Osteocyte (in vitro differentiated cells): ENCODE data around the gene RTN4IP1. TPM values are rescaled to one million over a fixed set of nuclear protein-coding genes. Genes with fewer than 3 reads are reported as not detected.
A peak's percentile ranks its signal among the peaks of the same experiment; 100 is the strongest.

Experiments
- DNase-seq: peaks from one replicate; pipeline ENCODE4 v3.0.0; 2021; ENCODE audit warnings: mixed read lengths; ENCODE audit not compliant: unreplicated experiment; ENCODE audit errors: extremely low spot score
- H3K27ac Mint-ChIP-seq: one replicate; pipeline ENCODE4 v1.8.0; 2021; ENCODE audit warnings: mild to moderate bottlenecking, mixed read lengths; ENCODE audit not compliant: unreplicated experiment
- H3K27me3 Mint-ChIP-seq: one replicate; pipeline ENCODE4 v1.8.0; 2021; ENCODE audit warnings: mixed read lengths; ENCODE audit not compliant: unreplicated experiment
- H3K36me3 Mint-ChIP-seq: one replicate; pipeline ENCODE4 v1.8.0; 2021; ENCODE audit warnings: mixed read lengths; ENCODE audit not compliant: unreplicated experiment
- H3K4me1 Mint-ChIP-seq: one replicate; pipeline ENCODE4 v1.8.0; 2021; ENCODE audit warnings: mixed read lengths; ENCODE audit not compliant: unreplicated experiment
- H3K4me3 Mint-ChIP-seq: one replicate; pipeline ENCODE4 v1.8.0; 2021; ENCODE audit warnings: mild to moderate bottlenecking, moderate library complexity, mixed read lengths; ENCODE audit not compliant: unreplicated experiment
- H3K9me3 Mint-ChIP-seq: one replicate; pipeline ENCODE4 v1.8.0; 2021; ENCODE audit warnings: mixed read lengths; ENCODE audit not compliant: unreplicated experiment
- total RNA-seq: library from RNA; stranded (reverse); gene quantifications from 2 replicates; pipeline ENCODE4 v1.2.1, GENCODE V29; 2021
- TF ChIP-seq, protein P1 (sequence below): fragments of 200-600 bp; sonication (generic); IDR thresholded peaks from 2 replicates; pipeline ENCODE4 v1.5.0; 2021; ENCODE audit warnings: antibody characterized with exemption, mild to moderate bottlenecking, moderate library complexity

The RTN4IP1 gene
- total RNA-seq, 1 donor from 2014 or later = 5.0 TPM

DNA sequence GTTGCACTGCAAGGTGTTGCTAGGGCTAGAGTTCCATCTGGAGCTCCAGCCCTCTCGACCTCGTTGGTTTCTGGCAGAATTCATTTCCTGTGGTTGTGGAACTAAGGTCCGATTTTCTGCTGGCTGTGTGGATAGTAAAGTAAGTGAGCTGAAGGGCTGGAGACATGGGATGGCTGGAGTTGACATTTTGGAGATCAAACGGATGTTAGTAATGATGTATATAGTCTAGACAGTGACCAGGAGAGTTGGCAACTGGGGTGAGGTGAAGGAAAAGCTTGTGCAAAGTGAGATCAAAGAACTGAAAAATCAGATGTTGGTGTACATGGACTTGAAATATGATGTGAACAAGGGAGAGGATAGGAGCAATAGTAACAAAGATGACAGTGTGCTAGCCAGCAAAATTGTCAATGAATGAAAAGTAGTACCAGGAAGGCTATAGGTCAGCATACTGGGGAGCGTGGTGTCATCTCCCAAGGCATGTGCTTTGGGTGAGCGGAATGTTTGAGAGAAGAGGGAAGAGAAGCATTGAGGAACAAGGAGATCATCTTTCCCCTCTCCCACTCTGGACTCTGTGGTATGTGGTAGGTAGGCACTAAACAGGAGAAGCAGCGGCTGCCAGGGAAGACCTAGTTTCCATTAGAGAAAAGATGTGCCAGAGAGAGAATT, 7.9 kb upstream of the RTN4IP1 start:
- no peaks in the 10 kb centered on the region for H3K4me1 Mint-ChIP-seq
- DNase-seq = no peak
- H3K4me3 Mint-ChIP-seq = no peak overlapping the region
- H3K36me3 Mint-ChIP-seq = peaks cover 9% of the 10 kb centered on the region
- no peak overlapping the region for H3K27ac Mint-ChIP-seq
- TF ChIP-seq, protein P1, sequence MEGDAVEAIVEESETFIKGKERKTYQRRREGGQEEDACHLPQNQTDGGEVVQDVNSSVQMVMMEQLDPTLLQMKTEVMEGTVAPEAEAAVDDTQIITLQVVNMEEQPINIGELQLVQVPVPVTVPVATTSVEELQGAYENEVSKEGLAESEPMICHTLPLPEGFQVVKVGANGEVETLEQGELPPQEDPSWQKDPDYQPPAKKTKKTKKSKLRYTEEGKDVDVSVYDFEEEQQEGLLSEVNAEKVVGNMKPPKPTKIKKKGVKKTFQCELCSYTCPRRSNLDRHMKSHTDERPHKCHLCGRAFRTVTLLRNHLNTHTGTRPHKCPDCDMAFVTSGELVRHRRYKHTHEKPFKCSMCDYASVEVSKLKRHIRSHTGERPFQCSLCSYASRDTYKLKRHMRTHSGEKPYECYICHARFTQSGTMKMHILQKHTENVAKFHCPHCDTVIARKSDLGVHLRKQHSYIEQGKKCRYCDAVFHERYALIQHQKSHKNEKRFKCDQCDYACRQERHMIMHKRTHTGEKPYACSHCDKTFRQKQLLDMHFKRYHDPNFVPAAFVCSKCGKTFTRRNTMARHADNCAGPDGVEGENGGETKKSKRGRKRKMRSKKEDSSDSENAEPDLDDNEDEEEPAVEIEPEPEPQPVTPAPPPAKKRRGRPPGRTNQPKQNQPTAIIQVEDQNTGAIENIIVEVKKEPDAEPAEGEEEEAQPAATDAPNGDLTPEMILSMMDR = no peak
- H3K9me3 Mint-ChIP-seq = no peaks in the 10 kb centered on the region
- no peaks in the 10 kb centered on the region for H3K27me3 Mint-ChIP-seq

DNA sequence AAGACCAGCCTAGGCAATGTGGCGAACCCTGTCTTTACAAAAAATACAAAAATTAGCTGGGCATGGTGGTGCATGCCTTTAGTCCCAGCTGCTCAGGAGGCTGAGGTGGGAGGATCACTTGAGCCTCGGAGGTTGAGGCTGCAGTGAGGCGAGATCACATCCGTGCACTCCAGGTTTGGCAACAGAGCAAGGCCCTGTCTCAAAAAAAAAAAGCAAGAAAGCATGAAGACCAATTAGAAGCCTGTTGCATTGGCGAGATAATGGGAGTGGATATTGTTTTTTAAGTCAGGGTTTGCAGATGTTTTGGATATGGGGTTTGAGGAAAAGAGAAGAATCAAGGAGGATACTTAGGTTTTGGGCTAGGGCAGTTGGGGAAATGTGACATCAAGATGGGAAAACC, 5.3 kb upstream of the RTN4IP1 start:
- no peaks in the 10 kb centered on the region for H3K9me3 Mint-ChIP-seq
- H3K4me3 Mint-ChIP-seq = no peak overlapping the region

DNA sequence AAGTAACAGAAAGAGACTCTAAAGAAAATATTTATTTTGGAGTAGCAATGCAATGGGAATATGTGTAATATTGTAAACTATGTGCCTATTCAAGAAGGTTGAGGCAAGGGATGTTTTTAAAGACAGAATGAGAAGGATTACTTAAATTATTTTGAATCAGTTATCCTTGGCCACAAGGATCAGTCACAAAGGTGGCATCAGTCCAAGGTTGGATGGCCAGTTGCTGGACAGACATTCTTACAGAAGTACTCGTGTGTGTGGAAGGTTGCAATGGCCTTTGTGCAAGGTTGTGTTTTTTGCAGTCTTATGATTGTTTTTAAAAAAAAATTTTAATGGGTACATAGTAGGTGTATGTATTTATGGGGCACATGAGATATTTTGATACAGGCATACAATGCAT, 2.0 kb upstream of the RTN4IP1 start:
- Mint-ChIP-seq H3K4me3 (no peak overlapping the region), H3K36me3 (peaks cover 5% of the 10 kb centered on the region), H3K4me1 (peaks cover 25% of the 10 kb centered on the region), H3K9me3 (no peaks in the 10 kb centered on the region), H3K27ac (no peak overlapping the region), H3K27me3 (no peaks in the 10 kb centered on the region)
- DNase-seq = no peak
- TF ChIP-seq, protein P1 = no peak

More for the DNA sequence above, 5.3 kb upstream of the RTN4IP1 start:
- no peaks in the 10 kb centered on the region for H3K27me3 Mint-ChIP-seq
- H3K4me1 Mint-ChIP-seq = peaks cover 15% of the 10 kb centered on the region
- H3K27ac Mint-ChIP-seq = no peak overlapping the region
- H3K36me3 Mint-ChIP-seq = peaks cover 7% of the 10 kb centered on the region
- TF ChIP-seq, protein P1 = no peak
- no peak for DNase-seq

DNA sequence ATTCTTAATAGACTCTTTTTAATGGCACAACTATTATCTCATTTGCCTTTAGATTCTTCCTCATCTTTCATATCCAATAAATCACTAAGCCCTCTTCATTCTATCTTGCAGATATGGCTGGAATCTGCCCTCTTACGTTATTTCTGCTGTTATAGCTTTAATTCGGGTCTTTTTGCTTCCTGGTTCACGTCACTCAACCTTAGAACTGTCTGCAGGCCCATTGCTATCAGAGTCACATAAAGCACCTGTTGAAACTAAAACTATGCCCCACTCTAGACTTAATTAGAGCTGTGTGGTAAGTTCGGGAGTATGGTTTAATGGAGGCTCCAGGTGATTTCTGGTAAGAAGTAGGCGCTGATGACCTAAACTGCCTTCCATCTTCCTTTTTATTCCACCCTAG, 1.1 kb upstream of the RTN4IP1 start:
- Mint-ChIP-seq H3K27me3 (no peaks in the 10 kb centered on the region), H3K36me3 (peaks cover 5% of the 10 kb centered on the region), H3K4me3 (peak overlapping the region; percentile 91), H3K4me1 (peaks cover 25% of the 10 kb centered on the region), H3K27ac (peak overlapping the region; percentile 98), H3K9me3 (no peaks in the 10 kb centered on the region)
- DNase-seq = no peak
- TF ChIP-seq, protein P1 = no peak

DNA sequence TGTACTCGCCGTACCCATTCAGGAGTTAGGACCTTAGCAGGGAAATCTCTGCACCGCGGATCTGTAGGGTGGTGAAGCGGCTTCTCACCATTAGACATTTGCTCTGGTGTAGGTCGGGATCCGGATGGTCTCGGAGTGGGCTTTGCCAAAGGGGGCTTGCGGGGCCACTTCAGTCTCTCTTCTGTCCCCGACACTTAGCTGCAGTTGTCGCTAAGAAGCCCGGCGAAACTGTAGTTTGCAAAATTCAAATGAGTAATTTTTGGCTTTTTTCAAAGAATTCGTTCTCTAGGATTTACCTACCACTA, 513 bp upstream of the RTN4IP1 start:
- peaks cover 25% of the 10 kb centered on the region for H3K4me1 Mint-ChIP-seq
- H3K27me3 Mint-ChIP-seq = no peaks in the 10 kb centered on the region

More for the DNA sequence above, 513 bp upstream of the RTN4IP1 start:
- H3K27ac Mint-ChIP-seq = peak overlapping the region; percentile 98
- DNase-seq = no peak
- H3K36me3 Mint-ChIP-seq = peaks cover 5% of the 10 kb centered on the region
- TF ChIP-seq, protein P1 = no peak
- no peaks in the 10 kb centered on the region for H3K9me3 Mint-ChIP-seq
- H3K4me3 Mint-ChIP-seq = peak overlapping the region; percentile 91
